Uterus (tissue), 2 donors: ENCODE results near the gene MAP2K2.

Experiments used
- POLR2A ChIP-seq, 2 donors: fragments of 450-650 bp; IDR thresholded peaks; one replicate each; pipeline ENCODE4 v1.6.1; 2016; ENCODE audit warnings: antibody characterized with exemption in 2 of 2, mild to moderate bottlenecking in 1 of 2, moderate library complexity in 1 of 2
- TF ChIP-seq, protein P1 (sequence below), 4 experiments: fragments of 200-600 bp in 2 of 4; fragments of 450-650 bp in 2 of 4; sonication (generic) in 2 of 4; IDR thresholded peaks; one replicate each; pipeline ENCODE4 v1.5.1; 2016 to 2019; ENCODE audit warnings: antibody characterized with exemption in 4 of 4, mild to moderate bottlenecking in 2 of 4, moderate library complexity in 1 of 4

DNA sequence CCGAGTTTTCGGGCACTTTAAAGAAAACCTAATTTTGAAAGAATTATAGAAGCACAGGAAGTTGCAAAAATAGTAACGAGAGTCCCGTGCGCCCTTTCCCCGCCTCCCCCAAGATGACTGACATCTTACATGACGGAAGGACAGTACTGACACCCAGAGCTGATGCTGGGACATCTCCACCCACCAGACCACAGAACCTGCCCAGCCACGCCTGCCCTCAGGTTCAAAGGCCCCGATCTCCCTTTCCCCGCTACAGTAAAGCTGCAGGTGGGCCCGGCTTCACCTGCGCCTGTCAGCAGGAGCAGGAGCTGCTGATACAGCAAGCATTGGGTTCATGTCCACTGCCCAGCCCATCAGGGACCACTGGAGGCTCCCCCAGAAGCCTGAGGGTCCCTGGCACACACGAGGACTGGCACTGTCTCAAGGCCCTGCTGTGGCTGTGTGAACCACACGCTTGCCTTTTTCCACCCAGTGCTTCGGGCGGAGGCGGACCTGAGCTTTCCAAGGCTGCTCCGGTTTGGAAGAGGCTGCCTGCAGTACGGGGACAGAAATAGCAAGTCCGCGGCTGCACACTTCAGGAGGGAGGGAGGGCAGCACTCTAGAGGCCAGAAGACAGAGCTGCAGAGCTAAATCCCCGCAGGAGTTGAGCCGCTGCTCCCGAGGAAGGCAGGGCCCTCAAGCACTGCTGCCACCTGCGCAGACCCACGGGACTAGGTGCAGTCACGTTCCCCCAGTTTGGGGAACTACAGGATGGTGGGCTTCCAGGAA, 8.7 kb downstream of the MAP2K2 start:
- TF ChIP-seq, protein P1, sequence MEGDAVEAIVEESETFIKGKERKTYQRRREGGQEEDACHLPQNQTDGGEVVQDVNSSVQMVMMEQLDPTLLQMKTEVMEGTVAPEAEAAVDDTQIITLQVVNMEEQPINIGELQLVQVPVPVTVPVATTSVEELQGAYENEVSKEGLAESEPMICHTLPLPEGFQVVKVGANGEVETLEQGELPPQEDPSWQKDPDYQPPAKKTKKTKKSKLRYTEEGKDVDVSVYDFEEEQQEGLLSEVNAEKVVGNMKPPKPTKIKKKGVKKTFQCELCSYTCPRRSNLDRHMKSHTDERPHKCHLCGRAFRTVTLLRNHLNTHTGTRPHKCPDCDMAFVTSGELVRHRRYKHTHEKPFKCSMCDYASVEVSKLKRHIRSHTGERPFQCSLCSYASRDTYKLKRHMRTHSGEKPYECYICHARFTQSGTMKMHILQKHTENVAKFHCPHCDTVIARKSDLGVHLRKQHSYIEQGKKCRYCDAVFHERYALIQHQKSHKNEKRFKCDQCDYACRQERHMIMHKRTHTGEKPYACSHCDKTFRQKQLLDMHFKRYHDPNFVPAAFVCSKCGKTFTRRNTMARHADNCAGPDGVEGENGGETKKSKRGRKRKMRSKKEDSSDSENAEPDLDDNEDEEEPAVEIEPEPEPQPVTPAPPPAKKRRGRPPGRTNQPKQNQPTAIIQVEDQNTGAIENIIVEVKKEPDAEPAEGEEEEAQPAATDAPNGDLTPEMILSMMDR (IDR thresholded peaks at IDR 0.05): no peak
- TF ChIP-seq POLR2A (IDR thresholded peaks at IDR 0.05): no peak
